B cell (primary cell): ENCODE measurements around the gene TXNRD3. TPM values are rescaled to one million over a fixed set of nuclear protein-coding genes. Genes with fewer than 3 reads are reported as not detected.

Experiments used
- ATAC-seq: fragments of 200-7000 bp; cut with Tn5 transposase; one replicate; pipeline ENCODE4 v1.10.0; 2021; ENCODE audit warnings: low read depth, mild to moderate bottlenecking, moderate number of reproducible peaks, moderate library complexity
- CTCF ChIA-PET: fragments of 350-600 bp; sonication (Branson Sonifier 250); formaldehyde crosslinking; loops from one replicate; lab custom pipeline; 2021; ENCODE audit warnings: antibody characterized with exemption, inconsistent platforms; lab: Charles Lee
- POLR2A ChIA-PET: fragments of 350-600 bp; sonication (Branson Sonifier 250); formaldehyde crosslinking; loops from one replicate; lab custom pipeline; 2021; ENCODE audit warnings: antibody characterized with exemption; lab: Charles Lee
- DNase-seq: peaks from one replicate; pipeline ENCODE4 v3.0.0; 2013
- H2AFZ ChIP-seq: 2 replicates; pipeline ENCODE4 v1.6.1; 2012; ENCODE audit warnings: mild to moderate bottlenecking, low read depth, low read length; ENCODE audit not compliant: insufficient read depth, poor library complexity, severe bottlenecking
- H3K27ac ChIP-seq, 2 donors: 1 replicate in 1 of 2; 2 replicates in 1 of 2; pipeline ENCODE4 v1.5.1; 2012 to 2013; ENCODE audit warnings: low read length in 2 of 2, mild to moderate bottlenecking in 2 of 2, moderate library complexity in 1 of 2
- H3K27me3 ChIP-seq, 4 experiments: fragments of 200-600 bp in 1 of 4; sonication (generic) in 1 of 4; replicated peaks in 1 of 4; 1 replicate in 2 of 4; 2 replicates in 2 of 4; pipeline versions ENCODE4 v1.6.1 to v1.7.0; 2013 to 2016; ENCODE audit warnings: low read length in 3 of 4, mild to moderate bottlenecking in 2 of 4, mixed read lengths in 1 of 4, moderate library complexity in 1 of 4; ENCODE audit not compliant: insufficient read depth in 4 of 4, control insufficient read depth in 3 of 4; ENCODE audit errors: control extremely low read depth in 1 of 4
- H3K36me3 ChIP-seq, 2 experiments: replicated peaks in 1 of 2; 1 replicate in 1 of 2; 2 replicates in 1 of 2; pipeline versions ENCODE4 v1.6.1 to v1.7.1; 2013; ENCODE audit warnings: low read length in 1 of 2; ENCODE audit not compliant: insufficient read depth in 2 of 2, control insufficient read depth in 1 of 2; ENCODE audit errors: control extremely low read depth in 1 of 2, extremely low read depth in 1 of 2
- H3K4me1 ChIP-seq, 2 donors: fragments of 200-600 bp in 1 of 2; sonication (generic) in 1 of 2; 1 replicate in 1 of 2; 2 replicates in 1 of 2; pipeline versions ENCODE4 v1.5.1 to v1.6.1; 2013 to 2017; ENCODE audit warnings: low read length in 2 of 2; ENCODE audit not compliant: control insufficient read depth in 2 of 2, insufficient read depth in 2 of 2
- H3K4me2 ChIP-seq: replicated peaks from 2 replicates; pipeline ENCODE3; 2012; ENCODE audit warnings: mild to moderate bottlenecking, low read depth, low read length; ENCODE audit not compliant: poor library complexity, severe bottlenecking
- H3K4me3 ChIP-seq, 5 experiments: fragments of 200-600 bp in 1 of 5; sonication (generic) in 1 of 5; 1 replicate in 3 of 5; 2 replicates in 2 of 5; pipeline versions ENCODE4 v1.5.1 to v1.7.0; 2011 to 2016; ENCODE audit warnings: low read length in 4 of 5, mild to moderate bottlenecking in 4 of 5, low read depth in 2 of 5, control low read depth in 1 of 5, moderate library complexity in 1 of 5; ENCODE audit not compliant: insufficient read depth in 1 of 5; ENCODE audit errors: control extremely low read depth in 1 of 5, extremely low read depth in 1 of 5
- H3K79me2 ChIP-seq: fragments of 200-600 bp; sonication (generic); one replicate; pipeline ENCODE4 v1.6.0; 2016; ENCODE audit warnings: low read length; ENCODE audit not compliant: control insufficient read depth, insufficient read depth
- H3K9ac ChIP-seq: fragments of 200-600 bp; sonication (generic); 2 replicates; pipeline ENCODE4 v1.6.1; 2017; ENCODE audit warnings: mild to moderate bottlenecking, low read length, moderate library complexity
- H3K9me3 ChIP-seq, 3 donors: one replicate each; pipeline versions ENCODE4 v1.6.1 to v1.7.1; 2013; ENCODE audit warnings: low read length in 2 of 3; ENCODE audit not compliant: control insufficient read depth in 2 of 3, insufficient read depth in 1 of 3; ENCODE audit errors: control extremely low read depth in 1 of 3
- H4K20me1 ChIP-seq: 2 replicates; pipeline ENCODE4 v1.6.0; 2012; ENCODE audit warnings: mild to moderate bottlenecking, low read length; ENCODE audit not compliant: insufficient read depth, control insufficient read depth, poor library complexity, severe bottlenecking
- H3K27ac Mint-ChIP-seq: one replicate; pipeline ENCODE4 v1.8.0; 2021; ENCODE audit warnings: mixed read lengths
- H3K27me3 Mint-ChIP-seq: one replicate; pipeline ENCODE4 v1.8.0; 2021; ENCODE audit warnings: mixed read lengths
- H3K4me1 Mint-ChIP-seq: one replicate; pipeline ENCODE4 v1.8.0; 2021; ENCODE audit warnings: mixed read lengths
- H3K4me3 Mint-ChIP-seq: one replicate; pipeline ENCODE4 v1.8.0; 2021; ENCODE audit warnings: mixed read lengths
- H3K9me3 Mint-ChIP-seq: one replicate; pipeline ENCODE4 v1.8.0; 2022; ENCODE audit warnings: mixed read lengths; ENCODE audit not compliant: insufficient read depth
- CTCF ChIP-seq: fragments of 200-600 bp; IDR thresholded peaks from one replicate; pipeline ENCODE4 v1.8.0; 2022; ENCODE audit warnings: antibody characterized with exemption, mild to moderate bottlenecking
- EZH2 ChIP-seq: IDR thresholded peaks from 2 replicates; pipeline ENCODE4 v1.6.1; 2012; ENCODE audit warnings: borderline replicate concordance, low read depth, mild to moderate bottlenecking, moderate library complexity, low read length; ENCODE audit not compliant: insufficient read depth, poor library complexity, severe bottlenecking
- WGBS: methylation state at CpG from one replicate; pipeline ENCODE4 v1.1.5; 2013; ENCODE audit warnings: missing lambda C conversion rate; ENCODE audit not compliant: insufficient coverage; 5-methylcytosine and 5-hydroxymethylcytosine counted together
- intact Hi-C: fragments of 100-400 bp; cut with micrococcal nuclease; formaldehyde crosslinking; loops from one replicate; pipeline ENCODE4 v1.10.0; 2022
- polyA plus RNA-seq: library from polyadenylated mRNA; depleted of rRNA; stranded (reverse); fragments of >200 nt; gene quantifications from 2 replicates; pipeline ENCODE4 v1.2.3, GENCODE V29; 2012
- total RNA-seq, 2 donors: library from RNA; stranded (reverse); fragments of 120-200 nt in 1 of 2; gene quantifications; 1 replicate in 1 of 2; 2 replicates in 1 of 2; pipeline versions ENCODE4 v1.2.3 to v1.2.4, GENCODE V29; 2013 to 2022

The TXNRD3 gene
- total and polyA plus RNA-seq, 2 donors (not counting 1 experiment from before 2014, with no cell fraction given) = 0.15 to 0.99 TPM

GRCh38 chr3:126613479-126614188, 41.3 kb downstream of the TXNRD3 start:
- no peak for DNase-seq
- intact Hi-C loops = no loop called here

More at GRCh38 chr3:126613479-126614188, 41.3 kb downstream of the TXNRD3 start:
- Mint-ChIP-seq H3K27me3 (peaks cover 20% of the 10 kb centered on the region), H3K9me3 (no peaks in the 10 kb centered on the region), H3K4me1 (no peaks in the 10 kb centered on the region), H3K27ac (no peak overlapping the region), H3K4me3 (no peak overlapping the region)
- Histone ChIP-seq H2AFZ (no peak overlapping the region), H3K9me3 (no peaks in the 10 kb centered on the region), H3K27ac (no peak overlapping the region), H3K4me1 (no peaks in the 10 kb centered on the region), H3K4me2 (no peak overlapping the region), H3K79me2 (no peaks in the 10 kb centered on the region), H3K9ac (no peak overlapping the region), H4K20me1 (no peaks in the 10 kb centered on the region), H3K4me3 (no peak overlapping the region), H3K27me3 (no peaks in the 10 kb centered on the region), H3K36me3 (no peaks in the 10 kb centered on the region)
- ATAC-seq = no peak
- CTCF ChIA-PET = no interaction called here
- POLR2A ChIA-PET = no interaction called here
- no peak for TF ChIP-seq EZH2
- no peak for TF ChIP-seq CTCF
- WGBS = no CpG with 5 or more reads among the region's 2 CpGs
